Left lung (tissue), 10 donors: ENCODE results near the gene MEGF9. TPM values are rescaled to one million over a fixed set of nuclear protein-coding genes. Genes with fewer than 3 reads are reported as not detected.

Experiments
- ATAC-seq: fragments of 200-7000 bp; cut with Tn5 transposase; one replicate; pipeline ENCODE4 v1.9.1; 2020; ENCODE audit warnings: moderate library complexity
- DNase-seq, 4 donors: peaks; one replicate each; pipeline ENCODE4 v3.0.0-alpha.2; 2013 to 2020
- H3K27ac ChIP-seq, 2 donors: fragments of 200-600 bp; sonication (generic) in 1 of 2; one replicate each; pipeline versions ENCODE4 v1.5.0 to v1.8.0; 2020 to 2021
- H3K27me3 ChIP-seq, 2 donors: fragments of 200-600 bp; sonication (generic) in 1 of 2; one replicate each; pipeline versions ENCODE4 v1.5.0 to v1.8.0; 2020 to 2021
- H3K36me3 ChIP-seq, 2 donors: fragments of 200-600 bp; sonication (generic) in 1 of 2; one replicate each; pipeline versions ENCODE4 v1.5.0 to v1.8.0; 2020 to 2021
- H3K4me1 ChIP-seq, 2 donors: fragments of 200-600 bp; one replicate each; pipeline ENCODE4 v1.8.0; 2021
- H3K4me3 ChIP-seq, 2 donors: fragments of 200-600 bp; sonication (generic) in 1 of 2; one replicate each; pipeline versions ENCODE4 v1.5.0 to v1.8.0; 2020 to 2021; ENCODE audit warnings: mild to moderate bottlenecking in 1 of 2
- H3K9me3 ChIP-seq, 2 donors: fragments of 200-600 bp; sonication (generic) in 1 of 2; one replicate each; pipeline versions ENCODE4 v1.5.0 to v1.8.0; 2020 to 2021
- CTCF ChIP-seq, 2 donors: fragments of 200-600 bp; sonication (generic) in 1 of 2; IDR thresholded peaks; one replicate each; pipeline versions ENCODE4 v1.5.0 to v1.8.0; 2021; ENCODE audit warnings: antibody characterized with exemption in 2 of 2
- intact Hi-C, 2 donors: fragments of 100-400 bp; cut with DNase I; formaldehyde crosslinking; loops; one replicate each; pipeline versions ENCODE4 v1.11.2 to v1.14.2; 2022
- polyA plus RNA-seq, 6 donors: library from polyadenylated mRNA; unstranded; fragments of 120-200 nt; gene quantifications; one replicate each; pipeline ENCODE4 v1.2.1, GENCODE V29; 2013; ENCODE audit not compliant: insufficient read length in 6 of 6
- total RNA-seq, 2 donors: library from RNA; stranded (reverse); fragmentation: NEBNext Ultra II Directional; extraction: Animal tissue kit (Norgen Biotek cat#: 25700); gene quantifications; one replicate each; pipeline ENCODE4 v1.2.1, GENCODE V29; 2021
- donor health status: DM: no; HTN: yes; CAD: no.
- donor health status: DM: no; HTN: no; CAD: no.

MEGF9 gene
- total and polyA plus RNA-seq, 8 donors, result 13.8 to 103 (median 15.3) TPM

DNA sequence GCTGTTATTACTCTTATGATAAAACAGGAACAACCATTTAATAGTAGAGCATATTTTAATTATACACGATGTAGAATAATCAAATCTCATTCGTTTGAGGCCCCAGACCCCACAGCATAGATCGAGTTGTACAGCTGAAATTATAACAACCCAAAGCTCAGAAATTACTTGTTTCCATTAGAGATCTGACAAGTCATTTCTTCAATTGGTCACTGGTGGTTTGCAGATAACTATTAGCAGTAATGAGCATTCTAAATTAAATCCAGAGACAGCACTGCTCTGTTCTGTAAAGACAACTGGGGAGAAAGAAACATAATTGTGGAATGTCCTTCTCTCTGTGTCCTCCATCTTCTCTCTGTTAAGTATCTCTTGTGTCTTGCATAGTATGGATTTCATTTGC lies 147.2 kb downstream of the MEGF9 start:
- no peaks in the 10 kb centered on the region for H3K27me3 ChIP-seq
- ATAC-seq, result no peak
- H3K4me1 ChIP-seq, result peaks cover 0 to 5% of the 10 kb centered on the region in 2 donors
- H3K27ac ChIP-seq, result no peak overlapping the region
- no peak for DNase-seq
- no peak overlapping the region for H3K4me3 ChIP-seq
- intact Hi-C loops, result no loop called here
- peaks cover 0 to 83% of the 10 kb centered on the region in 2 donors for H3K36me3 ChIP-seq
- H3K9me3 ChIP-seq, result no peaks in the 10 kb centered on the region
- TF ChIP-seq CTCF (IDR thresholded peaks at IDR 0.05), result no peak

- DNase-seq (no peak), ATAC-seq (no peak)
- H3K27me3 ChIP-seq, result no peaks in the 10 kb centered on the region
- no peak overlapping the region for H3K4me3 ChIP-seq
- H3K4me1 ChIP-seq, result peaks cover 0 to 5% of the 10 kb centered on the region in 2 donors
- peaks cover 0 to 68% of the 10 kb centered on the region in 2 donors for H3K36me3 ChIP-seq
- intact Hi-C loops, result no loop called here
- no peak for TF ChIP-seq CTCF (IDR thresholded peaks at IDR 0.05)
- no peaks in the 10 kb centered on the region for H3K9me3 ChIP-seq
- H3K27ac ChIP-seq, result no peak overlapping the region
Measured at GRCh38 chr9:120564589-120564988, 149.7 kb downstream of the MEGF9 start.

DNA sequence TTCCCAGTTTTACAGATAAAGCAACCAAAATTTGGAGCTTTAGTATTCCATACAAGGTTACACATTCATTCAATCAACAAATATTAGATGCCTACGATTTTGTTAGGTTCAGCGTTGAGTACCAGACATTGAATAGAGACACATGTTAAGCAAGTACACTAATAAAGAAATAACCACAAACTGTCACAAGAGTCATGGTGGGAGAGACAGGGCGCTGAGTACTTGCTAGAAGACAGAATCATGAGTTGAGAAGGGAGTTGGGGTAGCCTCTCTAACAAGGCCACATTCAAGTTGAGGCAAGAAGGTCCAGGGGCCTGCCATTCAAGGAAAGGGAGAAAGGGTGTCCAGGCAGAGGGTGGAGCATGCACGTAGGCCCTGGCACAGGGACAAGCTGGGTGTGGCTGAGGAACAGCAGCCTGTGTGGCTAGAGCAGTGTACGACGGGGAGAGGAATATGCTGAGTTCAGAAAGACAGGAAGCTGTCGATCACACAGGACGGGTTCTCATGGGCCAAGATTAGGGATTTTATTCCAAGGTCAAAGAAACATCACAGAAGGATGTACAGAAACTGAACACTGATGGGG lies 151.3 kb downstream of the MEGF9 start:
- no peak for ATAC-seq
- Histone ChIP-seq H3K9me3 (no peaks in the 10 kb centered on the region), H3K4me3 (no peak overlapping the region), H3K36me3 (peaks cover 0 to 53% of the 10 kb centered on the region in 2 donors), H3K4me1 (peaks cover 0 to 5% of the 10 kb centered on the region in 2 donors), H3K27me3 (no peaks in the 10 kb centered on the region), H3K27ac (no peak overlapping the region)
- no peak for TF ChIP-seq CTCF (IDR thresholded peaks at IDR 0.05)
- no peak for DNase-seq
- intact Hi-C loops, result no loop called here

GRCh38 chr9:120561709-120562108 lies 152.6 kb downstream of the MEGF9 start:
- Histone ChIP-seq H3K4me1 (peaks cover 0 to 5% of the 10 kb centered on the region in 2 donors), H3K9me3 (no peaks in the 10 kb centered on the region), H3K4me3 (no peak overlapping the region), H3K27ac (no peak overlapping the region), H3K36me3 (peaks cover 0 to 42% of the 10 kb centered on the region in 2 donors), H3K27me3 (no peaks in the 10 kb centered on the region)
- ATAC-seq (no peak), DNase-seq (no peak)
- no peak for TF ChIP-seq CTCF (IDR thresholded peaks at IDR 0.05)
- intact Hi-C loops, result no loop called here

GRCh38 chr9:120559546-120559945 lies 154.7 kb downstream of the MEGF9 start:
- H3K27ac ChIP-seq, result no peak overlapping the region
- H3K27me3 ChIP-seq, result no peaks in the 10 kb centered on the region
- no peak for DNase-seq
- H3K4me1 ChIP-seq, result peaks cover 0 to 16% of the 10 kb centered on the region in 2 donors
- ATAC-seq, result no peak
- intact Hi-C loops, result no loop called here
- no peak overlapping the region for H3K4me3 ChIP-seq
- no peak for TF ChIP-seq CTCF (IDR thresholded peaks at IDR 0.05)
- no peaks in the 10 kb centered on the region for H3K9me3 ChIP-seq
- peaks cover 0 to 25% of the 10 kb centered on the region in 2 donors for H3K36me3 ChIP-seq
